BE2C (cell line): ENCODE results near the gene MARCHF11.

ENCODE experiments used
- DNase-seq: peaks from one replicate; pipeline ENCODE4 v3.0.0-alpha.2; 2020
- H3K27me3 ChIP-seq: fragments of 250-450 bp; sonication (Bioruptor Pico); 2 replicates; pipeline ENCODE4 v1.5.1; 2020; ENCODE audit warnings: mild to moderate bottlenecking
- H3K36me3 ChIP-seq: fragments of 250-450 bp; sonication (Bioruptor Pico); 2 replicates; pipeline ENCODE4 v1.5.1; 2020; ENCODE audit warnings: mild to moderate bottlenecking
- H3K4me1 ChIP-seq: fragments of 250-450 bp; sonication (Bioruptor Pico); 2 replicates; pipeline ENCODE4 v1.5.1; 2020
- H3K4me3 ChIP-seq: 2 replicates; pipeline ENCODE4 v1.5.1; 2011; ENCODE audit warnings: low read depth, low read length
- H3K9me3 ChIP-seq: fragments of 250-450 bp; sonication (Bioruptor Pico); 2 replicates; pipeline ENCODE4 v1.5.1; 2020
- TF ChIP-seq, protein P1 (sequence below): IDR thresholded peaks from 2 replicates; pipeline ENCODE4 v1.5.1; 2012; ENCODE audit warnings: mild to moderate bottlenecking, low read depth, low read length

Gene MARCHF11

DNA sequence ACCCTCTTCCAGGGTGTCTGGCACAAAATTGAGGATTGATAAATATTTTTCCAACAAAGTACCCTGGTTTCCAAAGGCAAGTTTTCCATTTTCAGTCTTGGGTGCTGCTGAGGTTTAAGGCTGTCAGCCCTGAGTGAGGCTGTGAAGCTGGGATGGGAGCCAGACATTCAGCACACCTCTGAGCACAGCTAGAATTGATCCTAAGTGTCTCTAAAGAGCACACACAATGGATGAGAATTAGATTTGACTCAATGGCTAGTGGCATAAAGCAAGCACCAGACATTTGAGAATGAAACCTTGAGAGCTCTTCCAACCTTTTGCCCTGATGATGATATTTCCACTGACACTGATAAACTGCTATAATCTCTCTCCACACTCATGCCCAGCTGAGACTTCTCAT lies 131.5 kb downstream of the MARCHF11 start:
- DNase-seq = no peak
- Histone ChIP-seq H3K27me3 (no peaks in the 10 kb centered on the region), H3K9me3 (no peaks in the 10 kb centered on the region), H3K4me3 (no peak overlapping the region), H3K4me1 (peaks cover 13% of the 10 kb centered on the region), H3K36me3 (no peaks in the 10 kb centered on the region)
- TF ChIP-seq, protein P1, sequence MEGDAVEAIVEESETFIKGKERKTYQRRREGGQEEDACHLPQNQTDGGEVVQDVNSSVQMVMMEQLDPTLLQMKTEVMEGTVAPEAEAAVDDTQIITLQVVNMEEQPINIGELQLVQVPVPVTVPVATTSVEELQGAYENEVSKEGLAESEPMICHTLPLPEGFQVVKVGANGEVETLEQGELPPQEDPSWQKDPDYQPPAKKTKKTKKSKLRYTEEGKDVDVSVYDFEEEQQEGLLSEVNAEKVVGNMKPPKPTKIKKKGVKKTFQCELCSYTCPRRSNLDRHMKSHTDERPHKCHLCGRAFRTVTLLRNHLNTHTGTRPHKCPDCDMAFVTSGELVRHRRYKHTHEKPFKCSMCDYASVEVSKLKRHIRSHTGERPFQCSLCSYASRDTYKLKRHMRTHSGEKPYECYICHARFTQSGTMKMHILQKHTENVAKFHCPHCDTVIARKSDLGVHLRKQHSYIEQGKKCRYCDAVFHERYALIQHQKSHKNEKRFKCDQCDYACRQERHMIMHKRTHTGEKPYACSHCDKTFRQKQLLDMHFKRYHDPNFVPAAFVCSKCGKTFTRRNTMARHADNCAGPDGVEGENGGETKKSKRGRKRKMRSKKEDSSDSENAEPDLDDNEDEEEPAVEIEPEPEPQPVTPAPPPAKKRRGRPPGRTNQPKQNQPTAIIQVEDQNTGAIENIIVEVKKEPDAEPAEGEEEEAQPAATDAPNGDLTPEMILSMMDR = no peak

DNA sequence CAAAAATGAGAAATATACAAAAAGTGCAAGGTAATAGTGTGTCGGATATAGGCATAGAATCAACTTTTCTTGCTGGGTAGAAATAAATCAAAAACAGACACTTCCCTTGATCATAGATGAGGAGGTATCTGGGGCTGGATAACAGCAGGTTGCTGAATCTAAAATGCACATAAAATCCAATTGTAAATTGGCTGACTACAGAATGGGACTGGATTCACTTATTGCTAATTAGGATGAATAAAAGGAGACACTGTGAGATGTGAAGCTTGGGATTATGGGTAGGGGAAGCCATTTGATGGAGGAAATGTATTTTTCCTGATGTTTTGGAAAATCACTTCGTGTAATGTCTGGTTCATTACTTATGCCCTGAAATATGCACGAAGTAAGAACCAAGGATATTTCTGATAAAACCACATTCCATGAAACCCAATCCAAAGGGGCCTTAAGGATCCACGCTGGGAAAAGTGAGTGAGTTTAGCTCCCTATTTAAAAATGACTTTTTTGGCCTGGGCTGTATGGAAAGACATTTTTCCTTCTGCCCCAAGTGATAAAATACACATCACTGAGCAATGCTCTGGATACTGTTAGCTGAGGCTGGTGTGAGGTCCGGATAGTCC lies 136.1 kb downstream of the MARCHF11 start:
- no peaks in the 10 kb centered on the region for H3K27me3 ChIP-seq
- TF ChIP-seq, protein P1 = no peak
- peaks cover 32% of the 10 kb centered on the region for H3K4me1 ChIP-seq
- DNase-seq = no peak
- H3K36me3 ChIP-seq = no peaks in the 10 kb centered on the region
- H3K9me3 ChIP-seq = no peaks in the 10 kb centered on the region; the same call in 1 of the 2 replicates
- no peak overlapping the region for H3K4me3 ChIP-seq

DNA sequence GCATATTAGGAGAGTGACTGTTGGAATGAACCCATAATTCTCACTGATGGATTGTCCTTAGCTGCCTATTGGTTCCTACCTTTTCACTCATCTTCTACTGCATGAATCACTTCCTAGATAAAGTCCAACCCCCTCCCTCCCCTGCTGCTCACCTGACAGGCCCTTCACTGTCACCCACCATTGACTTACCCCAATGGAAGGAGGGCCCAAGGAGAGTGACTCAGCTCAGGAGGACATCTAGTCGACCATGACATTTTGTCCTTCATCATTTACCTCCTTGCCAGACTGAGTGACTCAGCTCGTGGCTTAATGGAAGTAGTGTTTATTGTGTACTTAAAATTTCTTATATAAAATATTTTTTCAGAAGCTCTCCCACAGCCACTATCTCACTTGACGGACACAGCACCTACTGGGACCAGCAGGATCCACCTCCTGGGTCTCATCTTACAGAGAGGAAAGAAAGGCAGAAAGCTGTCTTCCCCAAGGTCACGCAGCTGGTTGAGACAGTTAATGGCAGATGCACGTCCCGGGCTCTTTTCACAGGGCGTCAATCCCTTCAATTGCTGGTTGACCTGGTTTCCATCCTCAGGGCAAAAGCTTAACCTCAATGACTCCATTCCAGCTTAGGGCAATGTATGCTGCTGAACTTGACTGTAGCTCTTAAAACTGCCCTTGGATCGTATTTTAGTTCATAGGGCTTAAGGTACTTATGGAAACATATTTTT lies 142.3 kb downstream of the MARCHF11 start:
- Histone ChIP-seq H3K9me3 (no peaks in the 10 kb centered on the region; the same call in 1 of the 2 replicates), H3K4me3 (no peak overlapping the region), H3K27me3 (no peaks in the 10 kb centered on the region), H3K36me3 (no peaks in the 10 kb centered on the region), H3K4me1 (peaks cover 24% of the 10 kb centered on the region)
- TF ChIP-seq, protein P1 = no peak
- DNase-seq = no peak

DNA sequence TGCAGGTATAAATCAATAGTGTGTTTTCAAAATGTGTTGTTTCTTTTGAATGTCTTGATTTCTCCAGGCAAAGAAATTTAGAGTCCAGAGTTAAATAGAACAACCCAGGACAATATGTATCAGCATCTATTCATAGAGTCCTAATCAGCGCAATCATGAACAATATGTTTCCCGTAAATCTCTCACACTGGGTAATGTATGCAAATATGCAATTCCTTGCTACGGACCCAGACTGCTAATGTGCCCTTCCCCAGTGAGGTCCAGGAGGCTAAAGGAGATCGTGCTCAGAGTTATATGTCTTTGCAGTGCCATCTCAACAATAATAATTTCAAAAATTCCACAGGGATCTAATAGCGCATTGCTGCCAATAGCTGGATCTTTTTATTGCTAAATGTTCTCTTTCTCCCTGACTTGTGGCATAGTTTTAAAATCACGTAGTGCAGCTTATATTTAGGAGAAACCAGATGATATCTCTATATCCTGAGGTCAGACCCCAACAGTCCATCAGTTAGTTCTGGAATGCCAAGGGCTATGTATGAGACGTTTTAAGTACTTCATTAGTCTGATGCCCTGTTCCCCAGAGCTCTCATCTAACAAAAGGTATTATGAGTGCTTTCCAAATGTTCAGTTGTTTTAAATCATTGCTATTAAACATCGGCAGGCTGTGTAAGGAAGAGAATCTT lies 145.1 kb downstream of the MARCHF11 start:
- peaks cover 21% of the 10 kb centered on the region for H3K4me1 ChIP-seq
- no peaks in the 10 kb centered on the region for H3K9me3 ChIP-seq
- H3K36me3 ChIP-seq = no peaks in the 10 kb centered on the region
- DNase-seq = no peak
- TF ChIP-seq, protein P1 = no peak
- peak overlapping the region; percentile 49 for H3K4me3 ChIP-seq
- no peaks in the 10 kb centered on the region for H3K27me3 ChIP-seq

DNA sequence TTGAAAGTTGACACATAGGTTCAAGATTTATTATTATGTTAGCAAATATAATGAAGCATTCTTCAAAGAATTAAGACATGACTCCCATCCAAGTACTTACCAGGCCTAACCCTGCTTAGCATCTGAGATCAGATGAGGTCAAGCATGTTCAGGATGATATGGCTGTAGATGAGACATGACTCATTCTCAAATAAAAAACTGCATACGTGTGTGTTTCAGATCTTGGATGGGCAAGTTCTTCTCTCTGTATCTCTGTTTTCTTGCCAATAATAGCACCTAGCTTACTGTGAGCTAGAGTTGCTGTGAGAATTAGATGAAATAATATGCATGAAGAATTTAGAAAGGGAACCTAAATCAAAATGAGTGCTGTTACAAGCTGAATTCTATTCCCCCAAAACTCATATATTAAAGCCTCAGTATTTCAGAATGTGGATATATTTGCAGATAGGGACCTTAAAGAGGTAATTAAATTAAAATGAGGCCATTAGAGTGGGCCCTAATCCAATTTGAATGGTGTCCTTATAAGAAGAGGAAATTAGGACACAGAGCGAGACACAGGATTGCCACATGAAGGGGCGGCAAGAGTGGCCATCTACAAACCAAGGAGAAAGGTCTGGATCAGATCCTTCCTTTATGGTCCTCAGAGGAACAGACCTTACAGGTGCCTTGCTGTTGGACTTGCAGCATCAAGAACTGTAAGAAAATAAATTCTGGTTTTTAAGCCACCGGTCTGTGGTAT lies 146.2 kb downstream of the MARCHF11 start:
- H3K9me3 ChIP-seq = no peaks in the 10 kb centered on the region
- H3K4me1 ChIP-seq = peaks cover 11% of the 10 kb centered on the region
- no peaks in the 10 kb centered on the region for H3K27me3 ChIP-seq
- DNase-seq = peak; percentile 57
- no peaks in the 10 kb centered on the region for H3K36me3 ChIP-seq
- TF ChIP-seq, protein P1 = no peak
- H3K4me3 ChIP-seq = peak overlapping the region; percentile 49
